Vagina (tissue), 2 donors: ENCODE data around the gene APOBEC3G. TPM values are rescaled to one million over a fixed set of nuclear protein-coding genes. Genes with fewer than 3 reads are reported as not detected.
"Not testable (repeated sequence)": the region's sequence is repeated elsewhere in the genome, so short reads cannot be mapped to it uniquely, and the experiment has no call there.

ENCODE experiments used
- DNase-seq, 2 donors: peaks; one replicate each; pipeline ENCODE4 v3.0.0-alpha.2; 2017; ENCODE audit errors: extremely low spot score in 2 of 2
- H3K27ac ChIP-seq: fragments of 200-600 bp; sonication (generic); one replicate; pipeline ENCODE4 v1.5.1; 2019
- H3K27me3 ChIP-seq: fragments of 200-600 bp; sonication (generic); one replicate; pipeline ENCODE4 v1.5.1; 2019
- H3K36me3 ChIP-seq, 2 donors: fragments of 200-600 bp; sonication (generic); one replicate each; pipeline ENCODE4 v1.5.1; 2017 to 2019
- H3K4me1 ChIP-seq: fragments of 200-600 bp; sonication (generic); one replicate; pipeline ENCODE4 v1.5.1; 2019
- H3K4me3 ChIP-seq, 2 donors: fragments of 200-600 bp; sonication (generic); 1 replicate in 1 of 2; 2 replicates in 1 of 2; pipeline ENCODE4 v1.5.1; 2016 to 2019
- H3K9me3 ChIP-seq: fragments of 200-600 bp; sonication (generic); one replicate; pipeline ENCODE4 v1.5.1; 2019
- CTCF ChIP-seq, 3 experiments: fragments of 450-650 bp in 2 of 3; fragments of 200-600 bp in 1 of 3; sonication (generic) in 1 of 3; IDR thresholded peaks; one replicate each; pipeline ENCODE4 v1.5.1; 2017 to 2019; ENCODE audit warnings: antibody characterized with exemption in 3 of 3, mild to moderate bottlenecking in 2 of 3, moderate library complexity in 2 of 3
- POLR2A ChIP-seq, 2 donors: fragments of 450-650 bp; IDR thresholded peaks; one replicate each; pipeline ENCODE4 v1.6.1; 2017; ENCODE audit warnings: antibody characterized with exemption in 2 of 2, mild to moderate bottlenecking in 2 of 2, moderate library complexity in 2 of 2
- POLR2AphosphoS5 ChIP-seq, 2 donors: sonication (generic); formaldehyde crosslinking; IDR thresholded peaks; one replicate each; pipeline ENCODE4 v1.9.0; 2017; ENCODE audit warnings: antibody characterized with exemption in 2 of 2, mild to moderate bottlenecking in 2 of 2, low read depth in 1 of 2; ENCODE audit not compliant: insufficient read depth in 1 of 2
- intact Hi-C: fragments of 100-400 bp; cut with DNase I; formaldehyde crosslinking; loops from one replicate; pipeline ENCODE4 v1.15.1; 2023
- total RNA-seq: library from RNA; depleted of rRNA; stranded (reverse); fragments of >200 nt; gene quantifications from one replicate; pipeline ENCODE4 v1.2.3, GENCODE V29; 2016

The APOBEC3G gene
- total RNA-seq, 1 donor from 2014 or later, result 8.3 TPM

- intact Hi-C loops, result loop anchor here (5.0 kb wide), 1 partner anchor 103 kb away; no protein-coding TSS in a partner anchor
- H3K4me3 ChIP-seq, result no peak overlapping the region
- no peaks in the 10 kb centered on the region for H3K4me1 ChIP-seq
- H3K27me3 ChIP-seq, result no peaks in the 10 kb centered on the region
- H3K9me3 ChIP-seq, result no peaks in the 10 kb centered on the region
- no peak overlapping the region for H3K27ac ChIP-seq
- no peaks in the 10 kb centered on the region for H3K36me3 ChIP-seq
- DNase-seq, result no peak
- TF ChIP-seq CTCF (IDR thresholded peaks at IDR 0.05), result no peak
- TF ChIP-seq POLR2A (IDR thresholded peaks at IDR 0.05), result no peak
- TF ChIP-seq POLR2AphosphoS5 (IDR thresholded peaks at IDR 0.05; ENCODE audit: insufficient read depth in 1 of 2, low read depth in 1 of 2), result no peak
Measured at GRCh38 chr22:39055658-39056057, 21.4 kb upstream of the APOBEC3G start.

- H3K4me3 ChIP-seq, DNase-seq, H3K36me3 ChIP-seq, H3K4me1 ChIP-seq, H3K9me3 ChIP-seq, H3K27me3 ChIP-seq, H3K27ac ChIP-seq, intact Hi-C loops: not testable (repeated sequence)
Measured at GRCh38 chr22:39061290-39061689, 15.8 kb upstream of the APOBEC3G start.

- intact Hi-C loops, H3K27ac ChIP-seq, H3K36me3 ChIP-seq, H3K4me3 ChIP-seq, H3K9me3 ChIP-seq, DNase-seq, H3K27me3 ChIP-seq, H3K4me1 ChIP-seq: not testable (repeated sequence)
Measured at GRCh38 chr22:39061951-39062350, 15.1 kb upstream of the APOBEC3G start.

GRCh38 chr22:39063904-39064303 is 13.2 kb upstream of the APOBEC3G start:
- intact Hi-C loops, DNase-seq, H3K27ac ChIP-seq, H3K27me3 ChIP-seq, H3K4me3 ChIP-seq, H3K9me3 ChIP-seq, H3K4me1 ChIP-seq, H3K36me3 ChIP-seq: not testable (repeated sequence)

- DNase-seq, H3K4me3 ChIP-seq, H3K27ac ChIP-seq, H3K4me1 ChIP-seq, H3K27me3 ChIP-seq, H3K36me3 ChIP-seq, H3K9me3 ChIP-seq, intact Hi-C loops: not testable (repeated sequence)
Measured at GRCh38 chr22:39066442-39067276, 10.4 kb upstream of the APOBEC3G start.

- Histone ChIP-seq H3K27me3 (no peaks in the 10 kb centered on the region), H3K4me3 (no peak overlapping the region), H3K36me3 (no peaks in the 10 kb centered on the region), H3K9me3 (no peaks in the 10 kb centered on the region), H3K27ac (no peak overlapping the region), H3K4me1 (no peaks in the 10 kb centered on the region)
- TF ChIP-seq POLR2AphosphoS5 (IDR thresholded peaks at IDR 0.05; ENCODE audit: insufficient read depth in 1 of 2, low read depth in 1 of 2) (no peak), CTCF (IDR thresholded peaks at IDR 0.05) (no peak), POLR2A (IDR thresholded peaks at IDR 0.05) (no peak)
- DNase-seq, result no peak
- intact Hi-C loops, result no loop called here
Measured at GRCh38 chr22:39068033-39068785, 8.9 kb upstream of the APOBEC3G start.

GRCh38 chr22:39070186-39070585 is 6.9 kb upstream of the APOBEC3G start:
- intact Hi-C loops, result no loop called here
- Histone ChIP-seq H3K27me3 (no peaks in the 10 kb centered on the region), H3K27ac (no peak overlapping the region), H3K36me3 (no peaks in the 10 kb centered on the region), H3K4me3 (no peak overlapping the region), H3K9me3 (no peaks in the 10 kb centered on the region), H3K4me1 (no peaks in the 10 kb centered on the region)
- DNase-seq, result no peak
- no peak for TF ChIP-seq CTCF (IDR thresholded peaks at IDR 0.05)
- TF ChIP-seq POLR2AphosphoS5 (IDR thresholded peaks at IDR 0.05; ENCODE audit: insufficient read depth in 1 of 2, low read depth in 1 of 2), result no peak
- TF ChIP-seq POLR2A (IDR thresholded peaks at IDR 0.05), result no peak

- H3K9me3 ChIP-seq, H3K4me1 ChIP-seq, H3K27ac ChIP-seq, intact Hi-C loops, H3K27me3 ChIP-seq, H3K4me3 ChIP-seq, H3K36me3 ChIP-seq, DNase-seq: not testable (repeated sequence)
Measured at GRCh38 chr22:39072581-39072981, 4.5 kb upstream of the APOBEC3G start.
